Naive thymus-derived CD4-positive, alpha-beta T cell (primary cell): ENCODE results near the gene MALRD1. TPM values are rescaled to one million over a fixed set of nuclear protein-coding genes. Genes with fewer than 3 reads are reported as not detected.

ENCODE experiments used
- ATAC-seq: fragments of 150-1000 bp; cut with Tn5 transposase; 2 replicates; pipeline ENCODE4 v1.10.0; 2021; ENCODE audit warnings: mild to moderate bottlenecking, moderate library complexity
- CTCF ChIA-PET: fragments of 350-600 bp; sonication (Branson Sonifier 250); formaldehyde crosslinking; loops from one replicate; lab custom pipeline; 2021; ENCODE audit warnings: antibody characterized with exemption; lab: Charles Lee
- POLR2A ChIA-PET: fragments of 350-600 bp; sonication (Branson Sonifier 250); formaldehyde crosslinking; loops from one replicate; lab custom pipeline; 2021; ENCODE audit warnings: antibody characterized with exemption, inconsistent platforms; lab: Charles Lee
- DNase-seq, 9 donors: peaks; one replicate each; pipeline versions ENCODE4 v3.0.0 to v3.0.0-alpha.2; 2020 to 2022; ENCODE audit warnings: mixed read lengths in 1 of 9
- H3K27ac ChIP-seq: one replicate; pipeline ENCODE4 v1.7.0; 2013; ENCODE audit warnings: mild to moderate bottlenecking, low read depth, low read length, moderate library complexity
- H3K27me3 ChIP-seq, 2 donors: one replicate each; pipeline ENCODE4 v1.7.0; 2013; ENCODE audit warnings: low read length in 2 of 2, mild to moderate bottlenecking in 2 of 2, moderate library complexity in 2 of 2; ENCODE audit not compliant: control insufficient read depth in 2 of 2, insufficient read depth in 2 of 2
- H3K36me3 ChIP-seq, 3 experiments: 1 replicate in 2 of 3; 2 replicates in 1 of 3; pipeline ENCODE4 v1.7.0; 2013; ENCODE audit warnings: low read length in 3 of 3, mild to moderate bottlenecking in 3 of 3, moderate library complexity in 1 of 3; ENCODE audit not compliant: insufficient read depth in 3 of 3, control insufficient read depth in 2 of 3
- H3K4me1 ChIP-seq, 2 donors: one replicate each; pipeline ENCODE4 v1.7.0; 2013; ENCODE audit warnings: low read length in 2 of 2, mild to moderate bottlenecking in 2 of 2, moderate library complexity in 1 of 2; ENCODE audit not compliant: control insufficient read depth in 2 of 2, insufficient read depth in 2 of 2
- H3K4me3 ChIP-seq: 2 replicates; pipeline ENCODE4 v1.7.0; 2013; ENCODE audit warnings: mild to moderate bottlenecking, low read length
- H3K9me3 ChIP-seq, 3 experiments: 1 replicate in 2 of 3; 2 replicates in 1 of 3; pipeline ENCODE4 v1.7.0; 2013; ENCODE audit warnings: low read length in 3 of 3; ENCODE audit not compliant: control insufficient read depth in 2 of 3
- H3K27ac Mint-ChIP-seq, 9 donors: one replicate each; pipeline ENCODE4 v1.8.0; 2020 to 2022; ENCODE audit warnings: mixed read lengths in 9 of 9, mild to moderate bottlenecking in 8 of 9, moderate library complexity in 5 of 9, inconsistent platforms in 2 of 9
- H3K27me3 Mint-ChIP-seq, 5 donors: one replicate each; pipeline ENCODE4 v1.8.0; 2021 to 2022; ENCODE audit warnings: mixed read lengths in 5 of 5, mild to moderate bottlenecking in 1 of 5
- H3K36me3 Mint-ChIP-seq, 5 donors: one replicate each; pipeline ENCODE4 v1.8.0; 2020 to 2022; ENCODE audit warnings: mixed read lengths in 5 of 5, mild to moderate bottlenecking in 3 of 5, inconsistent platforms in 1 of 5
- H3K4me1 Mint-ChIP-seq, 7 donors: one replicate each; pipeline ENCODE4 v1.8.0; 2020 to 2022; ENCODE audit warnings: mixed read lengths in 7 of 7, mild to moderate bottlenecking in 3 of 7, inconsistent platforms in 1 of 7
- H3K4me3 Mint-ChIP-seq, 10 donors: one replicate each; pipeline ENCODE4 v1.8.0; 2020 to 2022; ENCODE audit warnings: mild to moderate bottlenecking in 10 of 10, mixed read lengths in 10 of 10, moderate library complexity in 6 of 10, inconsistent platforms in 2 of 10
- H3K9me3 Mint-ChIP-seq, 11 donors: one replicate each; pipeline ENCODE4 v1.8.0; 2020 to 2022; ENCODE audit warnings: mixed read lengths in 11 of 11, mild to moderate bottlenecking in 4 of 11, inconsistent platforms in 1 of 11, moderate library complexity in 1 of 11
- intact Hi-C, 2 donors: fragments of 100-400 bp; cut with micrococcal nuclease; formaldehyde crosslinking; loops; one replicate each; pipeline ENCODE4 v1.15.1; 2023
- polyA plus RNA-seq, 2 donors: library from polyadenylated mRNA; unstranded; fragments of 300-500 nt; fragmentation: Illumina TruSeq; gene quantifications; one replicate each; pipeline ENCODE4 v1.2.3, GENCODE V29; 2021
- total RNA-seq, 6 experiments: library from RNA in 5 of 6; stranded (reverse) in 5 of 6; gene quantifications; 1 replicate in 5 of 6; 2 replicates in 1 of 6; pipeline ENCODE4 v1.2.3 and lab custom pipeline; 2021 to 2026

The MALRD1 gene
- total and polyA plus RNA-seq, 7 experiments from 2014 or later, result 0.16 to 1.1 TPM; not detected in 5

- DNase-seq (no peak), ATAC-seq (no peak)
- intact Hi-C loops, result no loop called here
- Mint-ChIP-seq H3K36me3 (no peaks in the 10 kb centered on the region), H3K27me3 (no peaks in the 10 kb centered on the region), H3K27ac (no peak overlapping the region), H3K4me3 (no peak overlapping the region), H3K4me1 (peaks cover 0 to 2% (median 0%) of the 10 kb centered on the region in 7 donors), H3K9me3 (peaks cover 0 to 12% (median 0%) of the 10 kb centered on the region in 11 donors)
- no peaks in the 10 kb centered on the region for H3K36me3 ChIP-seq
- H3K9me3 ChIP-seq, result no peaks in the 10 kb centered on the region
- H3K4me3 ChIP-seq, result no peak overlapping the region
- ChIA-PET POLR2A (no interaction called here), CTCF (no interaction called here)
- H3K4me1 ChIP-seq, result no peaks in the 10 kb centered on the region
- H3K27ac ChIP-seq, result no peak overlapping the region
- H3K27me3 ChIP-seq, result no peaks in the 10 kb centered on the region
Observed at GRCh38 chr10:19652750-19653149, 604.1 kb downstream of the MALRD1 start.

- Mint-ChIP-seq H3K27ac (no peak overlapping the region), H3K4me3 (no peak overlapping the region), H3K4me1 (peaks cover 0 to 2% (median 0%) of the 10 kb centered on the region in 7 donors), H3K27me3 (no peaks in the 10 kb centered on the region), H3K36me3 (no peaks in the 10 kb centered on the region), H3K9me3 (peaks cover 0 to 10% (median 0%) of the 10 kb centered on the region in 11 donors)
- H3K4me1 ChIP-seq, result no peaks in the 10 kb centered on the region
- no peak for DNase-seq
- CTCF ChIA-PET, result no interaction called here
- ATAC-seq, result no peak
- intact Hi-C loops, result no loop called here
- H3K27ac ChIP-seq, result no peak overlapping the region
- POLR2A ChIA-PET, result no interaction called here
- no peaks in the 10 kb centered on the region for H3K9me3 ChIP-seq
- no peak overlapping the region for H3K4me3 ChIP-seq
- H3K36me3 ChIP-seq, result no peaks in the 10 kb centered on the region
- no peaks in the 10 kb centered on the region for H3K27me3 ChIP-seq
Observed at GRCh38 chr10:19653931-19654330, 605.3 kb downstream of the MALRD1 start.

GRCh38 chr10:19654576-19654975 lies 606.0 kb downstream of the MALRD1 start:
- Mint-ChIP-seq H3K9me3 (peaks cover 0 to 4% (median 0%) of the 10 kb centered on the region in 11 donors), H3K27ac (no peak overlapping the region), H3K27me3 (no peaks in the 10 kb centered on the region), H3K36me3 (no peaks in the 10 kb centered on the region), H3K4me1 (peaks cover 0 to 2% (median 0%) of the 10 kb centered on the region in 7 donors), H3K4me3 (no peak overlapping the region)
- DNase-seq (no peak), ATAC-seq (no peak)
- intact Hi-C loops, result no loop called here
- POLR2A ChIA-PET, result no interaction called here
- Histone ChIP-seq H3K4me1 (no peaks in the 10 kb centered on the region), H3K36me3 (no peaks in the 10 kb centered on the region), H3K27me3 (no peaks in the 10 kb centered on the region), H3K9me3 (no peaks in the 10 kb centered on the region), H3K4me3 (no peak overlapping the region), H3K27ac (no peak overlapping the region)
- CTCF ChIA-PET, result no interaction called here

- no peaks in the 10 kb centered on the region for H3K27me3 Mint-ChIP-seq
- Histone ChIP-seq H3K27me3 (no peaks in the 10 kb centered on the region), H3K9me3 (no peaks in the 10 kb centered on the region), H3K4me1 (no peaks in the 10 kb centered on the region), H3K27ac (no peak overlapping the region), H3K4me3 (no peak overlapping the region), H3K36me3 (no peaks in the 10 kb centered on the region)
- DNase-seq (no peak), ATAC-seq (no peak)
- peaks cover 0 to 2% (median 0%) of the 10 kb centered on the region in 7 donors for H3K4me1 Mint-ChIP-seq
- POLR2A ChIA-PET, result interaction anchor here (0.6 kb wide), 1 partner anchor 508 kb away, joined by 3 read pairs; no protein-coding TSS in a partner anchor
- no peak overlapping the region for H3K4me3 Mint-ChIP-seq
- no peaks in the 10 kb centered on the region for H3K36me3 Mint-ChIP-seq
- CTCF ChIA-PET, result no interaction called here
- no peak overlapping the region for H3K27ac Mint-ChIP-seq
- peaks cover 0 to 4% (median 0%) of the 10 kb centered on the region in 11 donors for H3K9me3 Mint-ChIP-seq
- intact Hi-C loops, result no loop called here
Observed at GRCh38 chr10:19656420-19657042, 607.9 kb downstream of the MALRD1 start.

- DNase-seq, result no peak
Observed at GRCh38 chr10:19658131-19658530, 609.5 kb downstream of the MALRD1 start.

GRCh38 chr10:19658622-19659233 lies 610.1 kb downstream of the MALRD1 start:
- Mint-ChIP-seq H3K36me3 (no peaks in the 10 kb centered on the region), H3K27me3 (no peaks in the 10 kb centered on the region), H3K4me1 (peaks cover 0 to 2% (median 0%) of the 10 kb centered on the region in 7 donors), H3K9me3 (peaks cover 0 to 3% (median 0%) of the 10 kb centered on the region in 11 donors), H3K27ac (no peak overlapping the region), H3K4me3 (no peak overlapping the region)
- ChIA-PET CTCF (no interaction called here), POLR2A (no interaction called here)
- Histone ChIP-seq H3K9me3 (no peaks in the 10 kb centered on the region), H3K27me3 (no peaks in the 10 kb centered on the region), H3K4me3 (no peak overlapping the region), H3K4me1 (no peaks in the 10 kb centered on the region), H3K36me3 (no peaks in the 10 kb centered on the region), H3K27ac (no peak overlapping the region)
- no peak for DNase-seq
- ATAC-seq, result no peak
- intact Hi-C loops, result no loop called here

More at GRCh38 chr10:19658131-19658530, 609.5 kb downstream of the MALRD1 start:
- Mint-ChIP-seq H3K36me3 (no peaks in the 10 kb centered on the region), H3K9me3 (peaks cover 0 to 3% (median 0%) of the 10 kb centered on the region in 11 donors), H3K27me3 (no peaks in the 10 kb centered on the region), H3K4me3 (no peak overlapping the region), H3K27ac (no peak overlapping the region), H3K4me1 (peaks cover 0 to 2% (median 0%) of the 10 kb centered on the region in 7 donors)
- no peak overlapping the region for H3K27ac ChIP-seq
- intact Hi-C loops, result no loop called here
- CTCF ChIA-PET, result no interaction called here
- H3K4me3 ChIP-seq, result no peak overlapping the region
- no peaks in the 10 kb centered on the region for H3K27me3 ChIP-seq
- H3K9me3 ChIP-seq, result no peaks in the 10 kb centered on the region
- no peak for ATAC-seq
- POLR2A ChIA-PET, result no interaction called here
- H3K36me3 ChIP-seq, result no peaks in the 10 kb centered on the region
- H3K4me1 ChIP-seq, result no peaks in the 10 kb centered on the region
